ENCODE data around the gene COTL1.

The COTL1 gene

GRCh38 chr16:84594725-84595038, 23.2 kb downstream of the COTL1 start:
- no peak for DNase-seq

GRCh38 chr16:84593825-84594724, 23.8 kb downstream of the COTL1 start:
- no peak for DNase-seq

- no peak for DNase-seq
Observed at GRCh38 chr16:84592718-84593117, 25.2 kb downstream of the COTL1 start.

DNA sequence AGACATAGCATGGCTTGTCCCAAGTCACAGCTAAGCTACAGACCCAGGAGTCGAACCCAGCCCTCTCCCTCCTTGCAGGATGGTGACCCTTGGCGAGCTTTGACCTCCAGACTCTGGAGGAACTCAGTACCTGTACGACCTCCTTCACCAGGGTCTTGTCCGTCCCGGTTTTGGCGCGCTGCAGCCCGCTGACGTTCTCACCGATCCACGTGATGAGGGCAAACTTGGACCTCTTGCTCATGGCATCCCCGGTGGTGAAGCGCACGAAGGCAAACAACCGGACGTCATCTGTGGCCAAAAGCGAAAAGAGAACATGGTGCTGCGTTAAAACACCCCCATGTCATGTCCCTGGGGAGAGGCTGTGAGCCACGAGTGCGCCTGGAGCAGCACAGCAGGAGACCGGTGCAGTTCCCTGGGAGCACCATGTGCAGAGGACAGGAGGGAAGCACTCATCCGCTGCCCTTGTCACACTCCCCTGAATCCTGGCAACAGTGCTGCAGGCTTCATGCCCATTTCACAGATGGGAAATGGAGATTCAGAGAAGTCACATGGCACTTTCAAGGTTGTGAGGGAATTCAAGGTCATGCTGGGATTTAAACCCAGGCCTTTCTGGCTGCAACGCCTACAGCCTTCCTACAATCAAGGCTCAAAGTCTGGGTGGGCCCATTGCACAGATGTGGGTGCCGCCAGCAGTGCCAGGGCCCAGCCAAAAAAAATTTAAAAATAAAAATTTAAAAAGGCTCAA, 27.7 kb downstream of the COTL1 start:
- DNase-seq, result no peak

DNA sequence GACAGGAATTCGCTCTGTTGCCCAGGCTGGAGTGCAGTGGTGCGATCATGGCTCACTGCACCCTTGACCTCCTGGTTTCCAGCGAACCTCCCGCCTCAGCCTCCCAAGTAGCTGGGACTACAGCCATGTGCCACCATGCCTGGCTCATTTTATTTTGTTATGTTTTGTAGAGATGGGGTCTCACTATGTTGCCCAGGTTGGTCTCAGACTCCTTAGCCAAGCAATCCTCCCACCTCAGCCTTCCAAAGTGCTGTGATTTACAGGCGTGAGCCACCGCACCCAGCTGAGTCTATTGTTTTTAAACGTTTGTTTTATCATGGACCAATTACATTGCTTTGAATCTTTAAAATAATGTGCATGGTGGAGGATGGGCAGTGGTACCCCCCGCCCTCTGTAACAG, 28.9 kb downstream of the COTL1 start:
- DNase-seq, result no peak

- no peak for DNase-seq
Observed at GRCh38 chr16:84585886-84586285, 32.0 kb downstream of the COTL1 start.

GRCh38 chr16:84585467-84585866, 32.4 kb downstream of the COTL1 start:
- DNase-seq, result no peak

DNA sequence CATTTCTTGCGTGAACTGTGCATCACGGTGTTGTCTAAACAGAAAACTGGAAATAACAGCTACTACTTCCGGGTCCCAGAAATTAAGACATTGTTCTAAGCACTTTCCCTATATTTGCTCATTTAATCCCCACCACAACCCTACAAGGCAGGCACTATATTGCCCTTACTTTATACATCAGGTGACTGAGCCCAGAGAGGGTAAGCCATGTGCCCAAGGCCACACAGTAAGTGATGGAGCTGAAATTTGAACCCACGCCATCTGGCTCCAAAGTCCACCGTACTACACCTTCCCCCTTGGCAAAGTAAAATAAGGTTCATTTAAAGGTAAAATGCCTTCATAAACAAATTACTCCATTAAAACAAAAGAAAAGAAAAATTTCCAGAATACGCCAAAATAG, 33.2 kb downstream of the COTL1 start:
- DNase-seq, result no peak

GRCh38 chr16:84583995-84584394, 33.9 kb downstream of the COTL1 start:
- no peak for DNase-seq

GRCh38 chr16:84582958-84583516, 34.8 kb downstream of the COTL1 start:
- DNase-seq, result no peak

DNA sequence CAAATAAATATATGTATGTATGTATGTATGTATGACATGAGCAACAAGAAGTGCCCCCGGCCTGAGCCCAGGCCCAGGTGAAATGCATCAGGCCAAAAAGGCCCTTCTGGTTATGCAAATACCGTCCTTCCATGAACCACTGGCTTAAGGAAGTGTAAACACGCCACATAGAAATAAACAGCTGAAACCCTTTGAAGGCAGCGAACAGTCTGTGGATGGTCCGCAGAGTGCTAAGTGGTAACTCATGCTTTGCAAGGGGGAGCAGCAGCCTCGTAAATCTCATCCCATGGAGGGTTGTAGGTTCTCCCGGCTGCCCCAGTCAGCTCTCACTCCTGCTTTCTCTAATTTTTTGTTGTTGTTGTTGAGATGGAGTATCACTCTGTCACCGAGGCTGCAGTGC, 36.7 kb downstream of the COTL1 start:
- DNase-seq, result no peak

GRCh38 chr16:84579936-84580335, 37.9 kb downstream of the COTL1 start:
- no peak for DNase-seq

DNA sequence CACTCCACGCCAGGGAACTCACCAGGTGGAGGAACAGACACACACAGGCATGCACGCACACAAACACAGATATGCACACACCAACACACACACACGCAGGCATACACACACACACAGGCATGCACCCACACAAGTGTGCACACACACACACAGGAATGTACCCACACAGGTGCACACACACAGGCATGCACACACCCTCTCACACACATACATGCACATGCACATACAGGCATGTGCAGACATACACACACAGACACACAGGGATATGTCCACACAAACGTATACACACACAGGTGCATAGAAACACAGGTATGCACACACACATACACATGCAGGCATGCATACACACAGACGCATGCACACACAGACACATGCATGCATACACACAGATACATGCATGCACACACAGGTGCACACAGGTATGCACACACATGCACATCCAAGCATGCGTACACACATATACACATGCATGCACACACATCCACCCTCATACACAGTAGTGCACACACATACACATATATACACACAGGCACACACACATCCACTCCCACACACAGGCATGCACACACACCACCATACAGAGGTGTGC, 39.2 kb downstream of the COTL1 start:
- no peak for DNase-seq

DNA sequence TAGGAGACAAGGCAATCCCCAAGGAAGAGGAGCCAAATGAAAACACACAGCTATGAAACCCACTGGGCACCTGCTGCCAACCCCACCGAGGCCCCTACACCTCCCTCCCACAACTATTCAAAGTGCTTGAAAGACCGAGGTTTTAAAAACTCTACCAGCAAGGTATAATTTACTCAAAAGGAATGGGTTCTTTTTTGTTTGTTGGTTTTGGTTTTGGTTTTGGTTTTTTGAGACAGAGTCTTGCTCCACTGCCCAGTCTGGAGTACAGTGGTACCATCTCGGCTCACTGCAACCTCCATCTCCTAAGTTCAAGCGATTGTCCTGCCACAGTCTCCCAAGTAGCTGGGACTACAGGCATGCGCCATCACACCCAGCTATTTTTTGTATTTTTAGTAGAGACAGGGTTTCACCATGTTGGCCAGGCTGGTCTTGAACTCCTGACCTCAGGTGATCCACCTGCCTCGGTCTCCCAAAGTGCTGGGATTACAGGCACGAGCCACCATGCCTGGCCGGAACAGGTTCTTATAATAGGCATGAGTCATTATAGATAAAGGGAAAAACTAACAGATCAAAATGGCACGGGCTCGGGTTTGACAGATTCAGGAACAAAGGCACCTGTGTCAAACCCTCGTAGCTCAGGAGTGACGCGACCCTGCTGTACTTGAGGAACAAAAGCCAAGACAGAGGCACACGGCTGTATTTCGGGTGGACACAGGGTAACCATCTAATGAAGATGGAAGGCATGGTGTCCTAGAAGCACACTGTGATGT, 40.7 kb downstream of the COTL1 start:
- no peak for DNase-seq

DNA sequence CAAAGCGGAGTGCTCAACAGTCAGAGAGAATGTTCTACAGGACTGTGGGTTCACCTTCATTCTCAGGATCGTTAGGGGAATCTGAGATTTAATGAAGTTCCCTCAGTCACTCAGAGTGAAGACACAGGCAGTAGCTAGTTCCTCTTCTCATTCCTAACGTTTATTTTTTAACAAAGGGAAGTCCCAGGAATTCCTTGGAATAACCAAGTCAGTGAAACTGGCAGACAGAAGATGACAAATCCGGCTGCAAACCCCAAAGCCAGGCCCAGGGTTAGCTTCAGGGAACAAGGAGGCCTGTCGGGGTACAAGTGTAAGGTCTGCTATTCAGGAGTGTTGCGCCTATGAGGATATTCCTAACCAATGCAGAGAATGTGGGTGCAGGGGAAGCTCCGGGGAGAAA, 42.0 kb downstream of the COTL1 start:
- DNase-seq, result no peak

DNA sequence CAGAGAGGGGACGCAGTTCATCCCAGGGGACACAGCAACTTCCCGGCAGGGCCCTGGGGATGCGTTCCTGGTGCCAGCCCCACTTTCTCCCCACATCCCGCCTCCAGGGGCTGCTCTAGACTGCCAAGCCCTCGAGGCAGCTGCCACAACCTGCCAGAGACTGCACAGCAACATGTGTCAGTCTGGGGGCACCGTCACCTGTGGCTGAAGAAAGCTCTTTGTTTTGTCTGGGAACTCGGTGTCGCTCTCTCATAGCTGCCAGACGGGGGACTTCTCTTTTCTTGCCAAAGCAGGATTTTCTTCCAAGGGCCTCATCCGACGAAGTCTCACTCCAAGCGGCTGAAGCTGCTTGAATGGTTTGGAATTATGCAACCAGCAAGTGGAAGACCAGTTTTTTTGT, 43.7 kb downstream of the COTL1 start:
- no peak for DNase-seq

- no peak for DNase-seq
Observed at GRCh38 chr16:84572096-84572495, 45.8 kb downstream of the COTL1 start.

DNA sequence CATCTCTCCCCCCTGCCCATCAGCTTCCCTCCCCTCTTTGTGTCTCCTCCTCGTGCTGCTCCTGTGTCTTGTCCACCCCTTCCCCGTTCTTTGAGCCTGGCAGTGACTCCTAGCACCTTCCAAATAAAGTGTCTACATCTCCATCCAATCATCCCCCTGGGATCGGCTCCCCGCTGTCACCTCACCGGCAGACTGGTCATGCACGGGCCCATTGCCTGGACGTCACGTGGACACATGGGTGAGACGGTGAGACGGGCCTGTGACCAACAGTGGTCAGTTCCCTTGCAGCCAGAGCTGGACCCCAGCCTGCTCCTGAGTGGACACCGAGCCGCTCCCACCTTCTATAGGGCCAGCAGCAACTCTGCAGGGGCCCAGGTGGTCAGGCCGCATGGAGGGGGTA, 46.4 kb downstream of the COTL1 start:
- DNase-seq, result no peak

DNA sequence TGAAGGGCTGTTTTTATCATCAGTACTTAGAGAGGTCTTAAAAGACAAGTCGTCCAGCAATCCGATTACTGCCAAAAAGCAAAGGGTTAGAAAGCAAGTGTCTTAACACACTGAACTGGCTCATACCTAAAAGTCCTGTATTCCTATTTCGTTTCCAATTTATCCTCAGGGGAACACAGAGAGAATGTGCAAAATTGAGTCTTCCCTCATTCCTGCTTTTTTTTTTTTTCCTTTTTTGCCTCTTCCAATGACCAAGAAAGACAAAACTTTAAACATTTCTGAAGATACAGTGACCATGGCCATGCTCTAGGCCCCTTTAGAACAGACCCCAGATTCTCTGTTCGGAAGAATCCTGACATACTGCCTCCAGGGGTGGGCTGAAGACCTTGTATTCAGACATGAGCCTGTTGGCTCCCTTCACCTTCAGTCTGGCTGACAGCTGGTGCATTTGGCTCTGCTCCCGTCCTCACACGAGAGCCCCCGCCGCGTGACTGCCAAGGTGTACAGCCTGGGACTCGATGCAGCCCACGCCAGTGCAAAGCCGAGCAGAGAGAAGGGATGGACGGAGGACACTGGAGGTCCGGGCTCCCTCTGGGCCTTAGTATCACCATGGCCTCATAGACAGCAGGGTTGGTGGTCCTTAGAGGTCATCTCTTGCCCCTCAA, 47.0 kb downstream of the COTL1 start:
- no peak for DNase-seq

- no peak for DNase-seq
Observed at GRCh38 chr16:84569382-84569987, 48.4 kb downstream of the COTL1 start.

- DNase-seq, result no peak
Observed at GRCh38 chr16:84568066-84568465, 49.8 kb downstream of the COTL1 start.
